HepG2 (cell line): ENCODE measurements around the gene ULBP2. TPM values are rescaled to one million over a fixed set of nuclear protein-coding genes. Genes with fewer than 3 reads are reported as not detected.

ENCODE experiments used
- FOXP4 ChIP-seq: sonication (generic); formaldehyde crosslinking; IDR thresholded peaks from 2 replicates; pipeline ENCODE4 v1.4.0; 2020; ENCODE audit warnings: missing genetic modification reagents
- KDM5A ChIP-seq: fragments of 200-600 bp; sonication (generic); IDR thresholded peaks from 2 replicates; pipeline ENCODE4 v1.7.0; 2018; ENCODE audit warnings: antibody characterized with exemption, mild to moderate bottlenecking, low read length, borderline replicate concordance
- LRRFIP1 ChIP-seq: sonication (generic); formaldehyde crosslinking; conservative IDR thresholded peaks from 2 replicates; pipeline ENCODE4 v1.4.0; 2020; ENCODE audit warnings: missing genetic modification reagents
- NRL ChIP-seq: sonication (generic); formaldehyde crosslinking; IDR thresholded peaks from 2 replicates; pipeline ENCODE4 v1.5.0; 2020; ENCODE audit warnings: missing genetic modification reagents, mild to moderate bottlenecking, moderate library complexity, borderline replicate concordance
- RXRA ChIP-seq: sonication (generic); formaldehyde crosslinking; IDR thresholded peaks from 2 replicates; pipeline ENCODE4 v1.5.1; 2020; ENCODE audit warnings: missing genetic modification reagents
- ZFAT ChIP-seq: sonication (generic); formaldehyde crosslinking; conservative IDR thresholded peaks from 2 replicates; pipeline ENCODE4 v1.8.1; 2023; ENCODE audit warnings: missing genetic modification reagents, inconsistent platforms
- ZGPAT ChIP-seq: IDR thresholded peaks from 2 replicates; pipeline ENCODE4 v1.6.1; 2016; ENCODE audit warnings: mild to moderate bottlenecking
- ZNF276 ChIP-seq: sonication (generic); formaldehyde crosslinking; IDR thresholded peaks from 2 replicates; pipeline ENCODE4 v1.4.0; 2020; ENCODE audit warnings: mild to moderate bottlenecking, low read depth, missing genetic modification reagents
- polyA plus RNA-seq, 8 experiments: library from polyadenylated mRNA; depleted of rRNA in 3 of 8; stranded (reverse) in 7 of 8; unstranded in 1 of 8; fragments of >200 nt; fragmentation: Illumina TruSeq in 4 of 8; extraction: Trizol in 4 of 8; gene quantifications; 2 replicates each; pipeline versions ENCODE4 v1.2.1 to v1.2.3, GENCODE V29; 2011 to 2016; ENCODE audit warnings: low read depth in 4 of 8, missing spikeins in 1 of 8, mixed read lengths in 1 of 8; ENCODE audit not compliant: insufficient read depth in 1 of 8
- total RNA-seq, 5 experiments: library from RNA; depleted of rRNA; stranded (reverse); fragments of >200 nt; fragmentation: Illumina TruSeq; extraction: Trizol; gene quantifications; 2 replicates each; pipeline ENCODE4 v1.2.3, GENCODE V29; 2016; ENCODE audit warnings: low read depth in 1 of 5

The ULBP2 gene
- total and polyA plus RNA-seq, 2 of the 13 experiments (the other 11 are each of a cell fraction or from before 2014, with no cell fraction given): not detected

GRCh38 chr6:149948011-149948410 is 6.2 kb downstream of the ULBP2 start (continued):
- TF ChIP-seq ZNF276 (CRISPR knock-in tag) (no peak), ZGPAT (CRISPR knock-in tag) (no peak), KDM5A (no peak), RXRA (CRISPR knock-in tag) (no peak), LRRFIP1 (no peak), ZFAT (CRISPR knock-in tag) (no peak), FOXP4 (CRISPR knock-in tag) (no peak), NRL (no peak)
